H54 (cell line): ENCODE measurements around the gene TRAF5.

ENCODE experiments used
- DNase-seq: peaks from one replicate; pipeline ENCODE4 v3.0.0; 2011; ENCODE audit warnings: low spot score, mixed read lengths; ENCODE audit not compliant: insufficient read length
- FAIRE-seq: peaks from 3 replicates; lab custom pipeline; 2011; peaks lifted over from hg19 to GRCh38; lab: Jason Lieb, UNC
- POLR2A ChIP-seq: IDR thresholded peaks from 2 replicates; pipeline ENCODE4 v1.6.1; 2011; ENCODE audit warnings: low read depth, mild to moderate bottlenecking, low read length

Gene TRAF5

GRCh38 chr1:211332830-211333229 is 6.2 kb downstream of the TRAF5 start:
- FAIRE-seq (no peak), DNase-seq (no peak)
- TF ChIP-seq POLR2A, result no peak

- DNase-seq (no peak), FAIRE-seq (no peak)
- TF ChIP-seq POLR2A, result no peak
These were observed 7.3 kb downstream of the TRAF5 start for GRCh38 chr1:211333906-211334305.

GRCh38 chr1:211334986-211335385 is 8.4 kb downstream of the TRAF5 start:
- DNase-seq (no peak), FAIRE-seq (no peak)
- no peak for TF ChIP-seq POLR2A

GRCh38 chr1:211335522-211336157 is 9.0 kb downstream of the TRAF5 start:
- TF ChIP-seq POLR2A, result no peak
- no peak for FAIRE-seq
- DNase-seq, result no peak

- FAIRE-seq, result no peak
- no peak for TF ChIP-seq POLR2A
- DNase-seq, result no peak
These were observed 9.5 kb downstream of the TRAF5 start for GRCh38 chr1:211336161-211336560.

GRCh38 chr1:211336775-211337174 is 10.1 kb downstream of the TRAF5 start:
- TF ChIP-seq POLR2A, result no peak
- DNase-seq (no peak), FAIRE-seq (no peak)

GRCh38 chr1:211337430-211338223 is 11.0 kb downstream of the TRAF5 start:
- TF ChIP-seq POLR2A, result no peak
- DNase-seq (no peak), FAIRE-seq (no peak)

- TF ChIP-seq POLR2A, result no peak
- FAIRE-seq (no peak), DNase-seq (no peak)
These were observed 11.6 kb downstream of the TRAF5 start for GRCh38 chr1:211338224-211338620.

GRCh38 chr1:211339631-211340041 is 13.0 kb downstream of the TRAF5 start:
- FAIRE-seq (no peak), DNase-seq (no peak)
- TF ChIP-seq POLR2A, result no peak

GRCh38 chr1:211340622-211341507 is 14.2 kb downstream of the TRAF5 start:
- DNase-seq (no peak), FAIRE-seq (no peak)
- no peak for TF ChIP-seq POLR2A

GRCh38 chr1:211341999-211342398 is 15.4 kb downstream of the TRAF5 start:
- no peak for TF ChIP-seq POLR2A
- DNase-seq (no peak), FAIRE-seq (no peak)

GRCh38 chr1:211343607-211344006 is 17.0 kb downstream of the TRAF5 start:
- TF ChIP-seq POLR2A, result no peak
- FAIRE-seq, result no peak

GRCh38 chr1:211344152-211344618 is 17.6 kb downstream of the TRAF5 start:
- FAIRE-seq, result no peak
- no peak for TF ChIP-seq POLR2A
- DNase-seq, result no peak

More at GRCh38 chr1:211343607-211344006, 17.0 kb downstream of the TRAF5 start:
- no peak for DNase-seq

GRCh38 chr1:211345719-211346118 is 19.1 kb downstream of the TRAF5 start:
- FAIRE-seq, result no peak
- no peak for TF ChIP-seq POLR2A
- DNase-seq, result no peak
